Testis (tissue), 3 donors: ENCODE data around the gene MKI67. TPM values are rescaled to one million over a fixed set of nuclear protein-coding genes. Genes with fewer than 3 reads are reported as not detected.

Experiments used
- DNase-seq: peaks from one replicate; pipeline ENCODE4 v3.0.0-alpha.2; 2019
- H3K27ac ChIP-seq, 2 donors: fragments of 200-600 bp; sonication (generic); one replicate each; pipeline ENCODE4 v1.5.1; 2019
- H3K27me3 ChIP-seq: fragments of 200-600 bp; sonication (generic); one replicate; pipeline ENCODE4 v1.5.1; 2019
- H3K36me3 ChIP-seq: fragments of 200-600 bp; sonication (generic); one replicate; pipeline ENCODE4 v1.5.1; 2017; ENCODE audit warnings: low read depth; ENCODE audit errors: missing control alignments
- H3K4me1 ChIP-seq: fragments of 200-600 bp; sonication (generic); one replicate; pipeline ENCODE4 v1.5.1; 2019
- H3K4me3 ChIP-seq, 2 donors: fragments of 200-600 bp; sonication (generic); one replicate each; pipeline ENCODE4 v1.5.1; 2017 to 2019
- H3K9me3 ChIP-seq: fragments of 200-600 bp; sonication (generic); one replicate; pipeline ENCODE4 v1.5.1; 2017
- CTCF ChIP-seq, 3 experiments: fragments of 450-650 bp in 2 of 3; fragments of 200-600 bp in 1 of 3; sonication (generic) in 1 of 3; IDR thresholded peaks; one replicate each; pipeline ENCODE4 v1.5.1; 2016 to 2019; ENCODE audit warnings: antibody characterized with exemption in 3 of 3, mild to moderate bottlenecking in 2 of 3, moderate library complexity in 1 of 3
- POLR2A ChIP-seq: fragments of 450-650 bp; IDR thresholded peaks from one replicate; pipeline ENCODE4 v1.6.1; 2017; ENCODE audit warnings: antibody characterized with exemption, mild to moderate bottlenecking, moderate library complexity
- WGBS, 2 donors: methylation state at CpG; one replicate each; pipeline ENCODE4 v1.1.5; 2018; 5-methylcytosine and 5-hydroxymethylcytosine counted together
- intact Hi-C: fragments of 100-400 bp; cut with DNase I; formaldehyde crosslinking; loops from one replicate; pipeline ENCODE4 v1.15.1; 2023; ENCODE audit warnings: low total_unique reads
- polyA plus RNA-seq: library from polyadenylated mRNA; stranded (reverse); fragments of 350-450 nt; fragmentation: Illumina TruSeq; extraction: RNeasy Lipid Tissue Mini Kit (QIAGEN cat#74804); gene quantifications from one replicate; pipeline ENCODE4 v1.2.3, GENCODE V29; 2014; ENCODE audit warnings: low read depth, low replicate concordance; ENCODE audit not compliant: insufficient read depth
- total RNA-seq, 2 donors: library from RNA; depleted of rRNA; stranded (reverse); fragments of >200 nt; gene quantifications; one replicate each; pipeline ENCODE4 v1.2.3, GENCODE V29; 2016

Gene MKI67
- total and polyA plus RNA-seq, 3 donors from 2014 or later = 4.0 to 7.2 (median 4.5) TPM

GRCh38 chr10:128064108-128064969 is 61.9 kb downstream of the MKI67 start:
- intact Hi-C loops = loop anchor here (10.0 kb wide), 1 partner anchor 160 kb away; the partner anchor contains the start of gene PTPRE
- TF ChIP-seq CTCF (IDR thresholded peaks at IDR 0.05) (no peak), POLR2A (no peak)
- WGBS, 2 donors = 65 to 78% methylated on average over 11 of the region's 11 CpGs
- Histone ChIP-seq H3K9me3 (no peaks in the 10 kb centered on the region), H3K4me1 (no peaks in the 10 kb centered on the region), H3K27ac (no peak overlapping the region), H3K27me3 (no peaks in the 10 kb centered on the region), H3K4me3 (no peak overlapping the region), H3K36me3 (no peaks in the 10 kb centered on the region)
- DNase-seq = no peak

DNA sequence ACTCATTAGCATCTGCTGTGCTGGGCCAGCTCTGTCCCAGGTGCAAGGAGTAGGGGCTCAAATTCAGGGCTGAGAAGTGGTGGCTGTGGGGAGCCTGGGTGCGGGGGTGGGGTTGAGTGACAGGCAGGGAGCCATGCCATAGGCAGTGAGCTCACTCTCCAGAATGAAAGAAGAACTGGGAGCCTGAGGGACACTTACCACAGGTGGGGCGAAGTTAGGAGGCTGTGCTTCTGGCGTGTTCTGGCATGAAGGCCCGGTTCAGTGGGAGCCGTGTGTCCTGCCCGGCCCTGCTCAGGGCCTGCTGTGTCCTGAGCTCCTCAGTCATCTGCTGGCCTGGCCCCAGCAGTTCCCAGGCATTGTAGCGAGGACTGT is 62.5 kb downstream of the MKI67 start:
- WGBS, 2 donors = 85% methylated on average over 3 to 7 of the region's 7 CpGs
- Histone ChIP-seq H3K36me3 (no peaks in the 10 kb centered on the region), H3K27ac (no peak overlapping the region), H3K4me3 (no peak overlapping the region), H3K9me3 (no peaks in the 10 kb centered on the region), H3K27me3 (no peaks in the 10 kb centered on the region), H3K4me1 (no peaks in the 10 kb centered on the region)
- no peak for DNase-seq
- intact Hi-C loops = loop anchor here (10.0 kb wide), 1 partner anchor 159 kb away; the partner anchor contains the start of gene PTPRE
- TF ChIP-seq CTCF (IDR thresholded peaks at IDR 0.05) (no peak), POLR2A (no peak)

DNA sequence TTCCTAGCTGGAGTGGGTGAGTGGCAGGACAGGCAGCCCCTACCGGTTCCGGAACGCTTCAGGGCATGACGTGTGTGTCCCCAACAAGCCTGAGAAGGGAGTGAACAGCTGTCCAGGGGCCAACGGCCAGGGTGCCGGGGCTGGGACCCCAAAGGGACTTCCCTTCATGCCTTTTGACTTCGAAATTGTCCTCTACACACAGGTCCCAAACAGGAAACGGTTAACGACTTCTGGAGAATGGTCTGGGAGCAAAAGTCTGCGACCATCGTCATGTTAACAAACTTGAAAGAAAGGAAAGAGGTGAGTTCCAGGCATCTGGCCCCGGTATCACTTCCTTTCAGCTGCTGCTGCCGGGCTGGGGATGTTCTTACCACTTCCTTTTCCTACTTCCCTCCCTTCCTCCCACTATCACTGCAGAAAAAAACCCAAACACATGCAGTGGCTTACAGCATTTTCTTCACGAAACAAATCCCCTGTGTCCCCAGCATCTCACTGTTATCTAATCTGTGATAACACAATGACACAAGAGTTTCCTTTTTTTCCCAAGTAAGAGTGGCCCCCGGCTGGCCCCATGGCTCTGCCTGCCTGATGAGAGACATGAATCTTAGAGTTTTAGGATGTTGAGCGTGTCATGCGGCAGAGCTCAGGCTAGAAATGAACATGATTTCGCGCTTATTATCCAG is 63.2 kb downstream of the MKI67 start:
- H3K4me3 ChIP-seq = no peak overlapping the region
- no peak for DNase-seq
- H3K27ac ChIP-seq = no peak overlapping the region
- no peaks in the 10 kb centered on the region for H3K36me3 ChIP-seq
- TF ChIP-seq POLR2A = no peak
- no peak for TF ChIP-seq CTCF (IDR thresholded peaks at IDR 0.05)
- intact Hi-C loops = loop anchor here (10.0 kb wide), 1 partner anchor 158 kb away; the partner anchor contains the start of gene PTPRE
- H3K9me3 ChIP-seq = no peaks in the 10 kb centered on the region
- WGBS, 2 donors = 56 to 65% methylated on average over 15 to 19 of the region's 19 CpGs
- H3K4me1 ChIP-seq = no peaks in the 10 kb centered on the region
- H3K27me3 ChIP-seq = no peaks in the 10 kb centered on the region

DNA sequence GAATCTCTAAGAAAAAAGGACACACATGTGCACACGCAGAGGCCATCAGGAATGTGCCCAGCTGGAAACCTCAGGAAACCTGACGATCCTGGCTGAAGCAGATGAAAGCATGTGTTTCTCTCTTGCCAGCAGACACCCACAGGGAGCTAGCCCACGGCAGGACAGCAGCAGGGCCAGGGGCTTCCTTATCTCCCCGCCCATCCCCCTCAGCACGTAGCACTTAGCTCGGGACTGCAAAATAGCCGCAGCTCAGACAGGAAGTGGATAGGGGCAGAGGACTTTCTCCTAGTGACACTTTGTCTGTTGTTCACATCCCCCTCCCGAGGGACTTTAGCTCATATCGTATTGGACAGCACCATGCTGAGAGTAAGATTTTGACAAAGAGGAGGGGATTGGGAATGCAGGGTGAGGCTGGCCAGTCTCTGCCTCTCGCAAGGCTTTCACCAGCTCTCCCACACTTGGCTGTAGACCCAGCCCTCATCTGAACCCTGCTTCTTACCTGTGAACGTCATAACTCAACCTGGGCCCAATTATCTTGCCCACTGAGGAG is 63.8 kb downstream of the MKI67 start:
- no peaks in the 10 kb centered on the region for H3K36me3 ChIP-seq
- no peaks in the 10 kb centered on the region for H3K9me3 ChIP-seq
- no peak overlapping the region for H3K27ac ChIP-seq
- WGBS, 2 donors = 56 to 77% methylated on average over 6 to 11 of the region's 11 CpGs
- H3K4me1 ChIP-seq = no peaks in the 10 kb centered on the region
- DNase-seq = no peak
- H3K4me3 ChIP-seq = no peak overlapping the region
- H3K27me3 ChIP-seq = no peaks in the 10 kb centered on the region
- TF ChIP-seq POLR2A (no peak), CTCF (IDR thresholded peaks at IDR 0.05) (no peak)
- intact Hi-C loops = loop anchor here (10.0 kb wide), 1 partner anchor 158 kb away; the partner anchor contains the start of gene PTPRE
